A673 (cell line): Measurements from ENCODE around the gene C20orf96. TPM values are rescaled to one million over a fixed set of nuclear protein-coding genes. Genes with fewer than 3 reads are reported as not detected.
A peak's percentile ranks its signal among the peaks of the same experiment; 100 is the strongest.

Experiments used
- BruUV-seq: library from RNA; stranded (reverse); fragments of 400-500 nt; replicated peaks from 2 replicates; lab custom pipeline; 2021; lab: Mats Ljungman, UMichigan
- CTCF ChIA-PET: fragments of 300-600 bp; sonication (Branson Sonifier 250); formaldehyde crosslinking; loops from one replicate; lab custom pipeline; 2022; ENCODE audit warnings: antibody characterized with exemption; lab: Charles Lee
- POLR2A ChIA-PET: fragments of 300-600 bp; sonication (Branson Sonifier 250); formaldehyde crosslinking; loops from one replicate; lab custom pipeline; 2022; ENCODE audit warnings: antibody characterized with exemption; ENCODE audit not compliant: low non-redundant PET; lab: Charles Lee
- DNase-seq: peaks from one replicate; pipeline ENCODE4 v3.0.0-alpha.2; 2015; ENCODE audit warnings: low spot score
- H3K27ac ChIP-seq: fragments of 200-600 bp; sonication (generic); 2 replicates; pipeline ENCODE4 v1.5.1; 2016; ENCODE audit warnings: mixed run types, low read depth, mild to moderate bottlenecking, mixed read lengths, antibody characterized with exemption, low read length; ENCODE audit not compliant: poor library complexity, severe bottlenecking
- H3K27me3 ChIP-seq: fragments of 200-600 bp; sonication (generic); replicated peaks from 2 replicates; pipeline ENCODE4 v1.6.1; 2017; ENCODE audit warnings: mixed run types, low read depth, mild to moderate bottlenecking, mixed read lengths, antibody characterized with exemption, low read length; ENCODE audit not compliant: insufficient read depth, poor library complexity
- H3K36me3 ChIP-seq: fragments of 200-600 bp; sonication (generic); 2 replicates; pipeline ENCODE4 v1.6.1; 2016; ENCODE audit warnings: mixed run types, mild to moderate bottlenecking, mixed read lengths, antibody characterized with exemption, low read length; ENCODE audit not compliant: insufficient read depth, poor library complexity, severe bottlenecking
- H3K4me1 ChIP-seq: fragments of 200-600 bp; sonication (generic); 2 replicates; pipeline ENCODE4 v1.6.1; 2017; ENCODE audit warnings: mixed run types, mild to moderate bottlenecking, mixed read lengths, antibody characterized with exemption, low read length; ENCODE audit not compliant: insufficient read depth, poor library complexity, severe bottlenecking
- H3K4me3 ChIP-seq: fragments of 200-600 bp; sonication (generic); 2 replicates; pipeline ENCODE4 v1.5.1; 2016; ENCODE audit warnings: low read depth, mixed run types, mild to moderate bottlenecking, mixed read lengths, low read length; ENCODE audit not compliant: poor library complexity, severe bottlenecking
- H3K9me3 ChIP-seq: fragments of 200-600 bp; sonication (generic); 2 replicates; pipeline ENCODE4 v1.6.1; 2016; ENCODE audit warnings: mixed run types, low read depth, mild to moderate bottlenecking, mixed read lengths, antibody characterized with exemption, low read length; ENCODE audit not compliant: poor library complexity, severe bottlenecking
- EZH2 ChIP-seq: fragments of 200-600 bp; sonication (generic); IDR thresholded peaks from 2 replicates; pipeline ENCODE4 v1.6.1; 2017; ENCODE audit warnings: borderline replicate concordance, low read depth, mild to moderate bottlenecking, mixed read lengths, antibody characterized with exemption, low read length; ENCODE audit not compliant: poor library complexity, severe bottlenecking
- intact Hi-C: fragments of 100-400 bp; cut with micrococcal nuclease; formaldehyde crosslinking; loops from one replicate; pipeline ENCODE4 v1.10.0; 2022; ENCODE audit not compliant: unreplicated experiment
- total RNA-seq: library from RNA; stranded (reverse); gene quantifications from 2 replicates; pipeline ENCODE4 v1.2.3, GENCODE V29; 2021
- TF ChIP-seq, protein P1 (sequence below): fragments of 300-800, 200-600 bp; sonication (generic); conservative IDR thresholded peaks from 2 replicates; pipeline ENCODE4 v1.5.1; 2017; ENCODE audit warnings: low read depth, mild to moderate bottlenecking, antibody characterized with exemption, low read length, moderate library complexity, mixed read lengths

C20orf96 gene
- total RNA-seq, 1 experiment from 2014 or later = 21.7 TPM

DNA sequence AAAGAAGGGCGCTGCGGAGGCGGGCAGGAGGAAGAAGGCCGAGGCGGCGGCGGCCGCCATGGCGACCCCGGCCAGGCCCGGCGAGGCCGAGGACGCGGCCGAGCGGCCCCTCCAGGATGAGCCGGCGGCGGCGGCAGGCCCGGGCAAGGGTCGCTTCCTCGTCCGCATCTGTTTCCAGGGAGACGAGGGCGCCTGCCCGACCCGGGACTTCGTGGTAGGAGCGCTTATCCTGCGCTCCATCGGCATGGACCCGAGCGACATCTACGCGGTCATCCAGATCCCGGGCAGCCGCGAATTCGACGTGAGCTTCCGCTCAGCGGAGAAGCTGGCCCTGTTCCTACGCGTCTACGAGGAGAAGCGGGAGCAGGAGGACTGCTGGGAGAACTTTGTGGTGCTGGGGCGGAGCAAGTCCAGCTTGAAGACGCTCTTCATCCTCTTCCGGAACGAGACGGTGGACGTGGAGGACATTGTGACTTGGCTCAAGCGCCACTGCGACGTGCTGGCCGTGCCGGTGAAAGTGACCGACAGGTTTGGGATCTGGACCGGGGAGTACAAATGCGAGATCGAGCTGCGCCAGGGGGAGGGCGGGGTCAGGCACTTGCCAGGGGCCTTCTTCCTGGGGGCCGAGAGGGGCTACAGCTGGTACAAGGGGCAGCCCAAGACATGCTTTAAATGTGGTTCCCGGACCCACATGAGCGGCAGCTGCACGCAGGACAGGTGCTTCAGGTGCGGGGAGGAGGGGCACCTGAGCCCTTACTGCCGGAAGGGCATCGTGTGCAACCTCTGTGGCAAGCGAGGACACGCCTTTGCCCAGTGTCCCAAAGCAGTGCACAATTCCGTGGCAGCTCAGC is 7.6 kb upstream of the C20orf96 start:
- no TSS peak for BruUV-seq
- Histone ChIP-seq H3K27me3 (no peaks in the 10 kb centered on the region), H3K9me3 (no peaks in the 10 kb centered on the region), H3K4me3 (peak overlapping the region; percentile 88), H3K36me3 (peaks cover 12% of the 10 kb centered on the region), H3K4me1 (peaks cover 32% of the 10 kb centered on the region), H3K27ac (peak overlapping the region; percentile 99)
- intact Hi-C loops = loop anchor here (1.0 kb wide), 1 partner anchor 29 kb away; no protein-coding TSS in a partner anchor
- ChIA-PET POLR2A (no interaction called here), CTCF (interaction anchor here (0.7 kb wide), 3 partner anchors 12 to 56 kb away, joined by 3 to 8 read pairs (median 4); no protein-coding TSS in a partner anchor)
- TF ChIP-seq, protein P1, sequence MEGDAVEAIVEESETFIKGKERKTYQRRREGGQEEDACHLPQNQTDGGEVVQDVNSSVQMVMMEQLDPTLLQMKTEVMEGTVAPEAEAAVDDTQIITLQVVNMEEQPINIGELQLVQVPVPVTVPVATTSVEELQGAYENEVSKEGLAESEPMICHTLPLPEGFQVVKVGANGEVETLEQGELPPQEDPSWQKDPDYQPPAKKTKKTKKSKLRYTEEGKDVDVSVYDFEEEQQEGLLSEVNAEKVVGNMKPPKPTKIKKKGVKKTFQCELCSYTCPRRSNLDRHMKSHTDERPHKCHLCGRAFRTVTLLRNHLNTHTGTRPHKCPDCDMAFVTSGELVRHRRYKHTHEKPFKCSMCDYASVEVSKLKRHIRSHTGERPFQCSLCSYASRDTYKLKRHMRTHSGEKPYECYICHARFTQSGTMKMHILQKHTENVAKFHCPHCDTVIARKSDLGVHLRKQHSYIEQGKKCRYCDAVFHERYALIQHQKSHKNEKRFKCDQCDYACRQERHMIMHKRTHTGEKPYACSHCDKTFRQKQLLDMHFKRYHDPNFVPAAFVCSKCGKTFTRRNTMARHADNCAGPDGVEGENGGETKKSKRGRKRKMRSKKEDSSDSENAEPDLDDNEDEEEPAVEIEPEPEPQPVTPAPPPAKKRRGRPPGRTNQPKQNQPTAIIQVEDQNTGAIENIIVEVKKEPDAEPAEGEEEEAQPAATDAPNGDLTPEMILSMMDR = no peak
- TF ChIP-seq EZH2 = no peak
- DNase-seq = peak; percentile 72

DNA sequence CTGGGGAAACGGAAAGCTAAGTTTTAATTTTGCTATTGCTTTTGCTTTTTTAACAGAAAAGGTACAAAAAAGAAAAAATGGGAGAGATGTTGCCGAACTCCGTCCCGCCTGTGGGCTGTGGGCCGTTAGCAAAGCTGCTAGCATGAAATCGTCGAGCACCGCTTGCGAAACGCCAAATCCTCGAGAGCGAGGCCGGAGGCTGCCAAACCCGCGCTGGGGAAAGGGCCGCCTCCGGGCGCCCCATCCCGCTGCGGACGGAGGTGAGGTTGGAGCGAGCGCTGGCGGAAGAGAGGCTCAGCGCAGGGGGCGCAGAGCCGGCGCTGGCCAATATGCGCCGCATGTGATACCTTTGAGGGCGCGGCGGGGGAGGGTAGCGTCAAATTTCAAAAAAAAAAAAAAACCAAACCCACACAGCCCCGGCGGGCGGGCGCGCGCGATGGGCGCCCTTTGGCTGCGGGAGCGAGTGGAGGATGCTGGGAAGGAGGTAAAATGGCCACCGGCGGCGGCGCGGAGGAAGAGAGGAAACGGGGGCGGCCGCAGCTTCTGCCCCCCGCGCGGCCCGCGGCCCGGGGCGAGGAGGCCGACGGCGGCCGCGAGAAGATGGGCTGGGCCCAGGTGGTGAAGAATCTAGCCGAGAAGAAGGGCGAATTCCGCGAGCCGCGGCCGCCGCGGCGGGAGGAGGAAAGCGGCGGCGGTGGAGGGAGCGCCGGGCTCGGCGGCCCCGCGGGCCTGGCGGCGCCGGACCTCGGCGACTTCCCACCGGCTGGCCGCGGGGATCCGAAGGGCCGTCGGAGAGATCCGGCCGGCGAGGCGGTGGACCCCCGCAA is 6.8 kb upstream of the C20orf96 start, which contains the start of gene ZCCHC3:
Gene ZCCHC3 (plus strand): TSS at position 473 of the 827 bp plus-strand sequence. CDS start 17 bp downstream, at position 490.
- peaks cover 31% of the 10 kb centered on the region for H3K4me1 ChIP-seq
- POLR2A ChIA-PET = interaction anchor here (1.1 kb wide), 1 partner anchor 13 kb away, joined by 9 read pairs; no protein-coding TSS in a partner anchor
- CTCF ChIA-PET = no interaction called here
- DNase-seq = peak; percentile 96
- H3K27me3 ChIP-seq = no peaks in the 10 kb centered on the region
- TSS peak; percentile 86 for BruUV-seq
- H3K27ac ChIP-seq = peak within 1 kb of the TSS; percentile 99
- peak within 1 kb of the TSS; percentile 88 for H3K4me3 ChIP-seq
- intact Hi-C loops = loop anchor here (1.0 kb wide), 1 partner anchor 30 kb away; no protein-coding TSS in a partner anchor
- TF ChIP-seq, protein P1 = no peak; the same call in 1 of the 2 replicates
- TF ChIP-seq EZH2 = no peak
- H3K9me3 ChIP-seq = no peaks in the 10 kb centered on the region
- peaks cover 12% of the 10 kb centered on the region for H3K36me3 ChIP-seq

DNA sequence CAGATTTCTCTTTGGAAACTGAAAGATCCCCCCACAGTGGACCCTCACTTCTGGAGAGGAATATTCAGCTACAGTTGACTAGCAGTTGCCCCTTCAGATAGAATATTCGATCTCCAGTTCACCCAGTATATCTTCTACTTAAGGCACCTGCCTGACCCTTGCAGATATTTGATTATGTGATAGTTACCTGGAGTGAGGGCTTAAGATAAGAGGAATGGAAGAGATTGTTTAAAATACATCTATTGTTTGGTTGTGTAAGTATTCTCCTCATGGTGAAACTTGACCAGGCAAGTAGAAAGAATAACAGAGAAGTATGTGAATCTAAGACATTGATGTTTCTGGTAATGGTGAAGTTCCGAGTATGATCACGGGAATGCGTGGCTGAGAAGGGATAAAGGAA is 5.3 kb upstream of the C20orf96 start:
- DNase-seq = no peak
- peaks cover 12% of the 10 kb centered on the region for H3K36me3 ChIP-seq
- H3K27me3 ChIP-seq = no peaks in the 10 kb centered on the region
- ChIA-PET POLR2A (no interaction called here), CTCF (no interaction called here)
- intact Hi-C loops = no loop called here
- no peak for TF ChIP-seq EZH2
- TF ChIP-seq, protein P1 = no peak
- no peak overlapping the region for H3K4me3 ChIP-seq
- H3K4me1 ChIP-seq = peaks cover 18% of the 10 kb centered on the region
- BruUV-seq = no TSS peak
- no peak overlapping the region for H3K27ac ChIP-seq
- no peaks in the 10 kb centered on the region for H3K9me3 ChIP-seq
